GM12865 (cell line): ENCODE results near the gene SNX32.
A peak's percentile ranks its signal among the peaks of the same experiment; 100 is the strongest.

Experiments used
- DNase-seq: peaks from one replicate; pipeline ENCODE4 v3.0.0; 2010; ENCODE audit warnings: low read depth
- H3K4me3 ChIP-seq: 2 replicates; pipeline ENCODE4 v1.5.1; 2011; ENCODE audit warnings: mild to moderate bottlenecking, low read depth, low read length, control low read depth
- TF ChIP-seq, protein P1 (sequence below): IDR thresholded peaks from 2 replicates; pipeline ENCODE4 v1.5.1; 2011; ENCODE audit warnings: low read length, control low read depth, low read depth, inconsistent platforms; ENCODE audit not compliant: insufficient read depth; ENCODE audit errors: missing control alignments

The SNX32 gene

DNA sequence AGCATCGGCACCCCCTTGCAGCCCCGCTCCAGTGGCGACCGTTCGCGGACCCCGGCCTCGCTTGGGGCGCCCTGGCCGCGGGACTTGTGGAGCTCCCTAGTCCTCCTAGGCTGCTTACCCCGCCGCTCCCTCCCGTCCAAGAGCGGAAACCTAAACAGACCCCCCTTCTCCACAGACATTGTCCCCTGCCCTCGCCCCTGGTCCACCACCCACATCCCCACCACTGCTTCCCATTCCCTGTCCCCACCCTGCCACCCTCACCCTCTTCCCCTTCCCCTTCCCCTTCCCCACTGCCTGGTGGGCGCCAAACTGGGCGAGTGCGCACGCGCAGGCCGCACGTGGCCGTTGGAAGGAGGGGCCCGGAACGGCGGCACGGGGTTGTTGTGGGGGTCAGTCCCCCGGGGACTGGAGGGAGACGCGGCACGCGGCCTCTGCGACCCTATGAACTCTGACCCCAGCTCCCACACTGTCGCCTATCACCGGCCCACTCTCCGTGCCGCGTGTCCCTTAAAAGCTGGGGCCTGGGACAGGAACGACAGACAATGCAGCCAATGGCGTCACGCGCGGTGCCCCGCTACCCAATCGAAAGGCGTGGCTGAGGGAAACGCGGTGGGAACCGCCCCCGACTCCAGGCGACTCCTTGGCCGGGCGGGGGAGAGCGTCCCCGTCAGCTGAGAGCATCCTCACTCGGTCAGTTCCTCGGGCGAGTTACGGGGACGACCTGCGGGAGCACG, at the start of gene SNX32:
SNX32 (plus strand) TSS at position 667 of the 734 bp plus-strand sequence. CDS start 103 bp downstream, outside the sequence.
- TF ChIP-seq, protein P1, sequence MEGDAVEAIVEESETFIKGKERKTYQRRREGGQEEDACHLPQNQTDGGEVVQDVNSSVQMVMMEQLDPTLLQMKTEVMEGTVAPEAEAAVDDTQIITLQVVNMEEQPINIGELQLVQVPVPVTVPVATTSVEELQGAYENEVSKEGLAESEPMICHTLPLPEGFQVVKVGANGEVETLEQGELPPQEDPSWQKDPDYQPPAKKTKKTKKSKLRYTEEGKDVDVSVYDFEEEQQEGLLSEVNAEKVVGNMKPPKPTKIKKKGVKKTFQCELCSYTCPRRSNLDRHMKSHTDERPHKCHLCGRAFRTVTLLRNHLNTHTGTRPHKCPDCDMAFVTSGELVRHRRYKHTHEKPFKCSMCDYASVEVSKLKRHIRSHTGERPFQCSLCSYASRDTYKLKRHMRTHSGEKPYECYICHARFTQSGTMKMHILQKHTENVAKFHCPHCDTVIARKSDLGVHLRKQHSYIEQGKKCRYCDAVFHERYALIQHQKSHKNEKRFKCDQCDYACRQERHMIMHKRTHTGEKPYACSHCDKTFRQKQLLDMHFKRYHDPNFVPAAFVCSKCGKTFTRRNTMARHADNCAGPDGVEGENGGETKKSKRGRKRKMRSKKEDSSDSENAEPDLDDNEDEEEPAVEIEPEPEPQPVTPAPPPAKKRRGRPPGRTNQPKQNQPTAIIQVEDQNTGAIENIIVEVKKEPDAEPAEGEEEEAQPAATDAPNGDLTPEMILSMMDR, result no peak
- peak; percentile 92 for DNase-seq
- H3K4me3 ChIP-seq, result peak within 1 kb of the TSS; percentile 59

DNA sequence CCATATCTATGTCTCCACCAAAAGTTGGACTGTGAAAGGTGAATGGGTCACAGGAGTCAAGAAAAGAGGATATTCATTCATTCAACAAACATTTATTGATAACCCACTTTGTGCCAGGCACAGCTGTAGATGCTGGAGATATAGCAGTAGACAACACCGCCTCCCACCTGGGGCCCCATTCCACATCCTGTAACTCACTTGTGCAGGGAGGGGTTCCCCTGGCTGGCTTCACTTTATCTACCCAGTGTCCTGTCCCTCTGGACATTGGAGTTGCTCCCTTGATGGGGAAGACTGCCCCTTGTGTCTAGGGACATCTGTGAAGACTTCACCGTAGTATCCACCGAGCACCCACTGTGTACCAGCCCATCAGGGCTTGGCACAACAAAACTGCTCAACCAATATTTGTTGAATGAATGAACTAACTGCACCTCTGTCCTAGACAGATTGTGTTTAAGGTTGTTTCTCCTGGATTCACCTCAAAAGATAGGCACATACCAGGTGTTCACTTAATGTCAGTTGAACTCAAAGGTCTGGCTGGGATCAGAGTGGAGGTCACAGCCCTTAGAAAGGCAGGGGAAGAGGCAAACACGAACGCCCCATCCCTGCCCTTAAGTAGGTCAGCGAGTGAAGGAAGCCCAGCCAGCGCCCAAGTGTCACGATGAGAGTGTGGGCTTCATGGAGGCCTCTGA, 48.3 kb upstream of the SNX32 start:
- TF ChIP-seq, protein P1, result no peak
- H3K4me3 ChIP-seq, result no peak overlapping the region

DNA sequence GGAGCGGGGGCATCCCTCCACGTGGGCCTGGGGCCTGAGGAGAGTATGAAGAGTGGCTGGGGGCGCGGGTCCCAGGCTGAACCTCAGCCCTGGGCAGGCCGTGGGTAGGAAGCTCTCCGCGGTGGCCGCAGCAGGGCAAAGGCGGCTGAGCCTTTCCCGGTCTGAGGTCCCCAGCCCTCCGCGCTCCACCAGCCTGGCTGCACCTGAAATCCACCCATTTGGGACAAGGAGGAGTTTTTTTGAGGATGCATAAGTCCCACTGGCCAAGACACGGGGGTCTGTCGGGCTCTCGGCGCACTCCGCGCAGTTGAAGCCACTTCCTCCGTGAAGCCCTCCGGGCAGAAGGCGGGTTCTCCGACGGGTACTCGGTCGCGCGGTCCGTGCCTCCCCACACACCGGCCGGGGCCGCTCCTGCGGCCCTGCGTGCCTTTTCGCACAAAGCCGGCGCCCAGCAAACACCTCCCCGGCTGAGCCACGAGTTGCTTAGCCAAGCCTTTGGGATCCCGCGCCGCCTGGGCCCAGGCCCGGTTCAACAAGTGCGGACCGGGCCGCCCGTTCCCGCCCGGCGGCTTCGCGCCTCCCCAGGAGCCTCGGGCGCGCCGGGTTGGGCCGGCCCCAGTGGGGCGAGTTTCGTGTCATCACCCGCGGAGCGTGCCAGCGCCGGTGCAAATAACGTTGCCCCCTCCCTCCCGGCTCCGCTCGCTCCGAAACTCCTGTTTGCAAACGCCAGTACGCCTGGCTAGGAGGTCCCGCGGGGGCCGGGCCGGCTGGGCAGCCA, 47.6 kb upstream of the SNX32 start:
- no peak for DNase-seq
- no peak overlapping the region for H3K4me3 ChIP-seq
- TF ChIP-seq, protein P1, result no peak

More for the DNA sequence above, 48.3 kb upstream of the SNX32 start:
- no peak for DNase-seq

DNA sequence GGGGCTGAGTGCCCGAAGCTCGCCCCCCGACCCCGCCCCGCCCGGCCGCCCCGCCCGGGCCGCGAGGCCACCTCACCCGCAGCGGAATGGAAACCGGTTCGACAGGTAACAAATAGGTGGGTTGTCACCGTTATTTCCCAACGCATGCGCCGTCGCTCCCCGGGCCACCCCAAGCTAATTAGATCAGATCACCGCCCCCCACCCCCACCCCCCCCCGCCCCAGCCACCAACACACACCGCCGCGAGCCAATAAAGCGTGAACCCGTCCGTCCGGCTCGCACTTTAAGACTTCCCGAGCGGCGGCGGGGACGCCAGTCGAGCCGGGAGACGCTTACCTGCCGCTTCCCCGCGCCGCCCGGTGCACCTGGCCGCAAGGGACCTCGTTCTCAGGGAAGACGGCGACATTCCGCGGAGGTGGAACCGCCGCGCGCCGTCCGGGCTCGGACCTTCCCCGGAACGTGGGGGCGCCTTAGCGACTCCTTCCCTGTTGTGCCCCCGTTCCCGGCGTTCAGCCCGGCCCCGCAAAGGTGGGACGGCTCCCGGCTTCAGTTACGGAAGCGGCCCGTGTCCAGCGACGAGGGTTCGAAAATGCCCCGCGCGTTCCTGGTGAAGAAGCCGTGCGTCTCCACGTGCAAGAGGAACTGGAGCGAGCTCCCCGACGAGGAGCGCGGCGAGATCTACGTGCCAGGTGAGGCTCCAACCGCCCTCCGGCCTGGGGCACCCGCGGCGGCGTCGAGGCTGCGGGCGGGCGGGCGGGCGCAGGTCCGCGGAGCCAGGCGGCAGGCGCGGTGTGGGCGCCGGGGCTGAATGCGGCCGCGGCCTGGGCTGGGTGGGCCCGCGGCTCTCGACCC, 46.8 kb upstream of the SNX32 start, which contains the start of gene OVOL1:
OVOL1 (plus strand) TSS at position 278 of the 851 bp plus-strand sequence; CDS start at position 589, 311 bp downstream.
- DNase-seq, result no peak
- TF ChIP-seq, protein P1, result no peak
- no peak within 1 kb of the TSS for H3K4me3 ChIP-seq

DNA sequence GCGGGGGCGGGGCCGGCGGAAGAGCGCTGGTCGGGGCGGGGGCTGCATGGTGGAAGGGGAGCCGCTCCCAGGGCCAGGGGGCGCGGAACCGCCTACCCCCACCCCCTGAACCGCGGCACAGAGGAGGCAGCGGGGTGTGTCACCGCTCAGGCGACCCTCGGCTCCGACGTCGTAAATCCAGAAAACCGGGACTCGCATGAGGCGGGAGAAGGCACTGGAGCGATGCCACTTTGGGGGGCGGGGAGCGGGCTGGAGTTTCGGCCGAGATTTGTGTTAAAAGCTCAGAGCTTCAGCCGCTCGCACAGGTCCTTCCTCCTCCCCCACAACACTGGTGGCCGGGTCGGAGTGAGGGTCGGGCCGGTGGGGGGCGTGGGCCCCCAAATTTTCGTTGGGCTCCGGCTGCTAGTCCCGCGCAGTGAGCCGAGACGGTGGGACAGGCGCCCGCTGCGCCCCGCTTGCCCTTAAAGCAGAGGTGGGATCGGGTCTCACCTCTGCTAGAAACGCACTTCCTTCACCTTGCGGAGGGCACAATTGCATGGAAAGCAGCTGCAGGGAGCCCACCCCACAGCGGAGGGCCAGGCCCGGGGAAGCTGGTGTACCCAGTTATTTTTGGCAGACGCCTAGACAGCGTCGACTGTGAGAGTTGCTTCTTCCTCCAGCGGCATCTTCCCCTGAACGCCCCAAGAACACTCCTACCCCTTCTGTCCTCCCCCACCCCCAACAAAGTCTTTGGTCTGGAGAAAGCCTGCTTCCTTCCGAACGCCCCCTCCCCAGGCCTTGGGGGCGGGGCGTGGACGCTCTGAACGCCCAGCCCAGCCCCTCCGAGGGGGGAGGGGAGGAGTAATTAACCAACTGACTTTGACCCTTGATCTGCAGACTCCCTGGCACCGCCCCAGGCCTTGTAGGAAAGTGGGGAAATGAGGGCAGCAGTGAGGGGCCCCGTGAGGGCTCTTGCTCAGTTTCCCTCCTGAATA, 45.8 kb upstream of the SNX32 start:
- no peak for DNase-seq
- no peak overlapping the region for H3K4me3 ChIP-seq
- TF ChIP-seq, protein P1, result no peak
